Testis (tissue), 2 donors: ENCODE results near the gene GNL3L.

ENCODE experiments used
- POLR2A ChIP-seq: fragments of 450-650 bp; IDR thresholded peaks from one replicate; pipeline ENCODE4 v1.6.1; 2017; ENCODE audit warnings: antibody characterized with exemption, mild to moderate bottlenecking, moderate library complexity
- TF ChIP-seq, protein P1 (sequence below), 3 experiments: fragments of 450-650 bp in 2 of 3; fragments of 200-600 bp in 1 of 3; sonication (generic) in 1 of 3; IDR thresholded peaks; one replicate each; pipeline ENCODE4 v1.5.1; 2016 to 2019; ENCODE audit warnings: antibody characterized with exemption in 3 of 3, mild to moderate bottlenecking in 2 of 3, moderate library complexity in 1 of 3

DNA sequence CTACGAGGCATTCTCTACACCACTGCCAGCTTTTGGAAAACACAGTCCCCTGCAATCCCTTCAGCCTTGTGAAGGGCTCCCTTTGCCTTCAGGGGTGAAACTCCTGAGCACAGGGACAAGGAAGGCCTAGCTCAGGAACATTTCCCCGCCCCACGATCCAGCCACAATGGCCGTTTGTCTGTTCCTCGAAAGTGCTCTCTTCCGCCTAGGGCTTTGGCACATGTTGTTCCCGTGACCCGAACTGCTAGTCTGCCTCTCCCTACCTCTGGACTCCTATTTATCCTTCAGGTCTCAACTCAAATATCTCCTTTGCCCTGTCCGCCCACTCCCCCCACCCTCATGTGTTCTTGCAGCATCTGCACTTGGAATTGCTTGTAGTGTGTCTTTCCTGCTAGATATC lies 46.1 kb upstream of the GNL3L start:
- no peak for TF ChIP-seq POLR2A
- TF ChIP-seq, protein P1, sequence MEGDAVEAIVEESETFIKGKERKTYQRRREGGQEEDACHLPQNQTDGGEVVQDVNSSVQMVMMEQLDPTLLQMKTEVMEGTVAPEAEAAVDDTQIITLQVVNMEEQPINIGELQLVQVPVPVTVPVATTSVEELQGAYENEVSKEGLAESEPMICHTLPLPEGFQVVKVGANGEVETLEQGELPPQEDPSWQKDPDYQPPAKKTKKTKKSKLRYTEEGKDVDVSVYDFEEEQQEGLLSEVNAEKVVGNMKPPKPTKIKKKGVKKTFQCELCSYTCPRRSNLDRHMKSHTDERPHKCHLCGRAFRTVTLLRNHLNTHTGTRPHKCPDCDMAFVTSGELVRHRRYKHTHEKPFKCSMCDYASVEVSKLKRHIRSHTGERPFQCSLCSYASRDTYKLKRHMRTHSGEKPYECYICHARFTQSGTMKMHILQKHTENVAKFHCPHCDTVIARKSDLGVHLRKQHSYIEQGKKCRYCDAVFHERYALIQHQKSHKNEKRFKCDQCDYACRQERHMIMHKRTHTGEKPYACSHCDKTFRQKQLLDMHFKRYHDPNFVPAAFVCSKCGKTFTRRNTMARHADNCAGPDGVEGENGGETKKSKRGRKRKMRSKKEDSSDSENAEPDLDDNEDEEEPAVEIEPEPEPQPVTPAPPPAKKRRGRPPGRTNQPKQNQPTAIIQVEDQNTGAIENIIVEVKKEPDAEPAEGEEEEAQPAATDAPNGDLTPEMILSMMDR (IDR thresholded peaks at IDR 0.05), result no peak
